ENCODE data around the gene CASP3.

DNA sequence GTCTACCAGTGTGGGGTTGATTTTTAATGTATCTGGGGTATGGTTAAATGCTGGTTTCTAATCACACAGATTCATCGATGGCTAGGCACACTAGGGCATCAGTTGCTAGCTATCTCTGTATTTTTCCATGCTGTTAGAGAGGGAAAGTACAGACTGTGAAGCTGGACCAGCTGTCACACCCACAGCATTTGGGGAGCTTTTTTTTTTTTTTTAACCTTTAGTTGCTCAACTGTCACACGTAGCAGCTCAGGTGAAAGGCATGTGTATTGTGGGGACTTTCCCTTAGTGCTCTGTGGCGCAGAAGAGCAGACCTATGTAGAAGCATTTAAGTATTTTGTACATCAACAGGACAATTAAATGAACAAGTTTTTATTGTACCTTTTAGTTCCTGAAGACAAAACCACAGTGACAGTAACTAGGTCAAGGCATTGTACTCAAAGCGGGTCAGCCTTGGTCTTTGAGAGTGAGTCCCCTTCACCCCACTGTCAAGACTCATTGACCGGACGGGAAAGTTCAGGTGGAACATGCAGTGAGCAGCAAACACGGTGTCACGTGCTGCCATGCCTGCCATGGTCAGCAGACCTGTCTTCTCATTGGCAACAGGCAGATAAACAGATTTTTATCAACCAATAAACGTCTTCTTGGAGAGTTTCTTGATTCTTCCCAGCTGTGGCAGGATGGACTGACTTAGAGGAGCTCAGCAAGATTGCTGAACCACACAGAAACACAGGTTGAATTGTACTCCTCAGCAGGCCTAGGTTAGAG is 65.3 kb downstream of the CASP3 start:
- TF ChIP-seq, protein P1, sequence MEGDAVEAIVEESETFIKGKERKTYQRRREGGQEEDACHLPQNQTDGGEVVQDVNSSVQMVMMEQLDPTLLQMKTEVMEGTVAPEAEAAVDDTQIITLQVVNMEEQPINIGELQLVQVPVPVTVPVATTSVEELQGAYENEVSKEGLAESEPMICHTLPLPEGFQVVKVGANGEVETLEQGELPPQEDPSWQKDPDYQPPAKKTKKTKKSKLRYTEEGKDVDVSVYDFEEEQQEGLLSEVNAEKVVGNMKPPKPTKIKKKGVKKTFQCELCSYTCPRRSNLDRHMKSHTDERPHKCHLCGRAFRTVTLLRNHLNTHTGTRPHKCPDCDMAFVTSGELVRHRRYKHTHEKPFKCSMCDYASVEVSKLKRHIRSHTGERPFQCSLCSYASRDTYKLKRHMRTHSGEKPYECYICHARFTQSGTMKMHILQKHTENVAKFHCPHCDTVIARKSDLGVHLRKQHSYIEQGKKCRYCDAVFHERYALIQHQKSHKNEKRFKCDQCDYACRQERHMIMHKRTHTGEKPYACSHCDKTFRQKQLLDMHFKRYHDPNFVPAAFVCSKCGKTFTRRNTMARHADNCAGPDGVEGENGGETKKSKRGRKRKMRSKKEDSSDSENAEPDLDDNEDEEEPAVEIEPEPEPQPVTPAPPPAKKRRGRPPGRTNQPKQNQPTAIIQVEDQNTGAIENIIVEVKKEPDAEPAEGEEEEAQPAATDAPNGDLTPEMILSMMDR (IDR thresholded peaks at IDR 0.05): no peak
- no peak for TF ChIP-seq POLR2A (IDR thresholded peaks at IDR 0.05)

Measured in Peyer's patch (tissue), 4 donors.